ACHN (cell line): ENCODE measurements around the gene CCDC178.

ENCODE experiments used
- DNase-seq: peaks from one replicate; pipeline ENCODE4 v3.0.0-alpha.2; 2015
- in situ Hi-C: cut with HindIII; loops from 2 replicates; pipeline ENCODE4 v1.10.0; 2017; ENCODE audit warnings: low sequenced_read_pairs, low pct_ligation_motif_present, low pct_unique_long_range_greater_than_20kb

CCDC178 gene

GRCh38 chr18:32909798-32910561 lies 530.5 kb downstream of the CCDC178 start:
- no peak for DNase-seq
- in situ Hi-C loops = no loop called here

DNA sequence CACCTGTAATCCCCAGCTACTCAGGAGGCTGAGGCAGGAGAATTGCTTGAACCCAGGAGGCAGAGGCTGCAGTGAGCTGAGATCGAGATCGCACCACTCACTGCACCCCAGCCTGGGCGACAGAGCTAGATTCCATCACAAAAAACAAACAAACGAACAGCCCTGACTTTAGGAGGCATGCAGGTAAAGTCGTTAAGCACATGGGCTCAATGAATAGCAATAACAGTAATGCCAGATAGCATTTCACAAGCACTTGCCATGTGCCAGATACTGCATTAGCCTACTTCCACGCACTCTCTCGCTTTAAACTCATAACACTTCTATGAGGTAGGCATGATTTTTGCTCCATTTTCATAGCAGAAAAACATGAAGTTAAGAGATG lies 532.1 kb downstream of the CCDC178 start:
- no peak for DNase-seq
- in situ Hi-C loops = no loop called here

DNA sequence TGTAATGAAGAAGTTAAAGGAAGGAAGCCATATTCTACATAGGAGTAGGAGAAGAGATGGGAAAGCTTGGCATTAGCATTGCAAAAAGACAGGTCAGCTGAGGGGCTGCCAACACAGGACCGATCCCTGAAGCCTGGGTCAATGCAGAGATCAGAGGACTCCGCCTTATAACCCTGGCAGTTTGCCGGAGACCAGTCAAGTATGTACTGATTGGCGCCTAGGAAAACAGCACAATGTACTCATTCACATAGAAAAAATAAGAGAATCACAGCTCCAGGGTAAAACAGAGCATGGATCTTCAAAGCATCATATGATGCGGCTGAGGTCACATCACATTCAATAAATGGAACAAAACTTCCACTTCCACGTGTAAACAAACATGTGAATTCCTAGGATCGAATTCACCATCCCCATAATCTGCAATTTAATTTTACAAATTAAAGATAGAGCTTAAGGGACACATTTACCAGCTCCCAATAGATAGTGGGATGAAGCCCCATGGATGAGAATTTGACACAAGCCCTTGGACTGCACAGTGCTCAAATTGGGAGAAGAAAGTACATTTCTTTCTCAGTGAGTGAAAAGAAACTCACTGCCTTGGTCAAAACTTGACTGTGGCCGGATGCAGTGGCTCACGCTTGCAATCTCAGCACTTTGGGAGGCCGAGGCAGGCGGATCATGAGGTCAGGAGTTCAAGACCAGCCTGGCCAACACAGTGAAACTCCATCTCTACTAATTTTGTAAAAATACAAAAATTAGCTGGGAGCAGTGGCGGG lies 532.7 kb downstream of the CCDC178 start:
- in situ Hi-C loops = no loop called here
- DNase-seq = no peak

DNA sequence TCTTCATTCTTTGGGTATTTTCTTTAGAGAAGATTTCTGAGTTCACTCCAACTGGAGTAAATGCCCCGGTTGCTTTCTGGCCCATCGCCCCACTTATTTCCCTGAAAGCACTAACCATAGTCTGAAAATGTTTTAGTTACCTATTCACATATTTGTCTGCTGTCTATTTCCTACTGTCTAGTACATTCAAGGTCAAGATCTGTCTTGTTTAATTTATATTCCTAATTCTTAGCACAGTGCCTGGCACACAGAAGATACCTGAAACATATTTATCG lies 533.3 kb downstream of the CCDC178 start:
- in situ Hi-C loops = no loop called here

DNA sequence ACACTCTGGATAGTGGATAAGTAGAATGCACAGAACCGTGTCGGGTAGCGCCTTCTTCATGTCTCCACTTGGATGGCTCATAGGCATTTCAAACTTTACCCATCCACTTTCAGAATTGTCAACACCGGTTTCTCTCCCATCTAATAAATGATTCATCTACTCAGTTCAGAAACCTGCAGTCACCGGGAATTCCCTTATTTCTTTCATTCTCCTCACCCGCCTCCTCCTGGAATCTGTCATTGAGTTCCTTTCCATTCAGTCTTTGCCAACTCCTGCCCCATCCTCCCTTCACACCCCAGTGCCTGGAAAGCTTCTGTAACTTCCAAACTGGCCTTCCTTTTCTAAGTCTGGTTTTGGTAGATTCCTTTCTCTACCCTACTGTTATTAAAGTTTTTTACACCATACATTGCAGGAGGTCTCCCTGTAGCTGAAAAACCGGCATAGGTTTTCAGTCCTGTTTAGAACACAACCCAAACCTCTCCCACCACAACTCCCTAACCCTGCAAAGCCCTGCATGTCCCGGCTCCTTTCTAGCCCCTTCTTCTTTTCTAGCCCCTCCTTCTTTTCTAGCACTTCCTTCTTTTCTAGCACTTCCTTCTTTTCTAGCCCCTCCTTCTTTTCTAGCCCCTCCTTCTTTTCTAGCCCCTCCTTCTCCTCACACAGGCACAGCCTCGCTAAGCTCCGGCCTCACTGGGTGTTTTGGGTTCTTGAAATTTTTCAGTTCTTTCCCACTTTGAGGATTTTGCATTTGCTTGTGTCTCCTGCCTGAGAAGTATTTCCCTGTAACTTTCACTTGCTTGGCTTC lies 533.8 kb downstream of the CCDC178 start:
- in situ Hi-C loops = no loop called here

More for the DNA sequence above, 533.3 kb downstream of the CCDC178 start:
- DNase-seq = no peak

DNA sequence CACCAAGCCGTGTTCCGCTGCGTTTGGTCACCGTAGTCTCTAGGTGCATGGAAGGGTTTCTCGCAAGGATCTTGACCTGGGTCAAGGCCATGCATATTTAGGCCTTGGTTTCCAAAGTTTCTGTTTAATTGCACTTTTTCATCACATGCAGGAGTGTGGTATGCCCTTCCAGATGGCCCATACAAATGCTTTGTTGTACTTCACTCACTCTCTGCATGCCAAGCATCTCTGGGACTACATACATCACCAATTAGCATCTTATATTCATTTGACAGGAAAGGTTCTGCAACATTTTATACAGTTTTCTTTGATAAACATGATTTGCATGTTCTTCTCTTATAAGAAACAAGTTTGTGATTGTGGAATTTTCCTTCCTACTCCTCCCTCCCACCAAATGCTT lies 534.9 kb downstream of the CCDC178 start:
- in situ Hi-C loops = no loop called here
- no peak for DNase-seq

More for the DNA sequence above, 533.8 kb downstream of the CCDC178 start:
- peak; percentile 80 for DNase-seq

DNA sequence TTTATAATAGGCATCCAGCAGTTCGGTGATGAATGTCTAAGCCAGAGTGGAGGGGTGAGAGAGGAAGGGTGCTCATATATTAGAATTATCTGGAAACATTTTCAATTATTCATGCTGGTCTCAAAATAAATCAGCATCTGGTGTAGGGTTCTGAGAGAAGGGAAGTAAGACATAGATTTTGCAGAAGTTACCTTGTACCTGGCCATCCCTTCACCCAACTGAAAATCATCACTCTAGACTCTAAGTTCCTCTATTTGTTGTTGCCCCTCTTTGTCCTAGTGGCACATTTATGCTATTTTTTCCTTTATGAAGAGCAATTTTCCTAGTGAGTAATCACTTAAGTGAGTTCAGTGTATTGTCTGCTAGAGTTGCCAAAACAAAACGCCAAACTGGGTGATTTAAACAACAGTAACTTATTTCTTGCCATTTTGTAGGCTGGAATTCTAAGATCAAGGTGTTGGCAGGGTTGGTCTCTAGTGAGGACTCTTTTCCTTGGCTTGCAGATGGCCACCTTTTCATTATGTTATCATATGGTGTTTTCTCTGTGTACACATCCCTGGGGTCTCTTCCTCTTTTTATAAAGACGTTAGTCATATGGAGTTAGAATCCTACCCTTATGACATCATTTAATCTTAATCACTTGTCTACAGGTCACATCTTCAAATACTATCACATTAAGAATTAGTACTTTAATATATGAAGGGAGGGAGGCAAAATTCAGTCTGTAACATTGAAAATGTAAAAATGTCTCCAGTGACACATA lies 537.8 kb downstream of the CCDC178 start:
- no peak for DNase-seq
- in situ Hi-C loops = no loop called here

- peak; percentile 25 for DNase-seq
- in situ Hi-C loops = no loop called here
Observed at GRCh38 chr18:32899819-32900218, 540.7 kb downstream of the CCDC178 start.

DNA sequence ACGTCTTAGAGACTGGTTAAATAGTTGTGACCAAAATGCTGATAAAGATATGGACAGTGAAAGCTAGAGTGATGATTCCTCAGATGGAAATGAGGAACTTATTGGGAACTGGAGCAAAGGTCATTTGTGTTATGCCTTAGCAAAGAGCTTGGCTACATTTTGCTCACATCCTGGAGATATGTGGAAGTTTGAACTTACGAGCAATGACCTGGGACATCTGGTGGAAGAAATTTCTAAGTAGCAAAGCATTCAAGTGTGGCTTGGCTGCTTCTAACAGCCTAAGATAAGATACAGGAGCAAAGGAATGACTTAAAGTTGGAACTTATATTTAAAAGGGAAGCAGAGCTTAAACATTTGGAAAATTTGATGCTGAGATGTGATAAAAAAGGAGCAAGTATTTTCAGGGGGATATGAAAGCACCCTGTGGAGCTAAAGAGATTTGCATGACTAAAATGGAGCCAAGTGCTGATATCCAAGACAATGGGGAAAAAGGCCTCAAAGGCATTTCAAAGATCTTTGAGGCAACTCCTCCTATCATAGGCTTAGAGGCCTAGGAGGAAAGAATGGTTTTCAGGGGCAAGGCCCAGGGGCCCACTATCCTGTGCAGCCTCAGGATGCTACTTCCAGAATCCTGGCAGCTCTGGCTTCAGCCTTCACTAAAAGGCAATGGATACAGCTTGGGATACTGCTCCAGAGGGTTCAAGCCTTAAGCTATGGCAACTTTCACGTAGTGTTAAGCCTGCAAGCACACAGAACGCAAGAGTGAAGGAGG lies 543.6 kb downstream of the CCDC178 start:
- in situ Hi-C loops = no loop called here
- no peak for DNase-seq

- DNase-seq = peak; percentile 36
- in situ Hi-C loops = no loop called here
Observed at GRCh38 chr18:32893915-32894314, 546.6 kb downstream of the CCDC178 start.

DNA sequence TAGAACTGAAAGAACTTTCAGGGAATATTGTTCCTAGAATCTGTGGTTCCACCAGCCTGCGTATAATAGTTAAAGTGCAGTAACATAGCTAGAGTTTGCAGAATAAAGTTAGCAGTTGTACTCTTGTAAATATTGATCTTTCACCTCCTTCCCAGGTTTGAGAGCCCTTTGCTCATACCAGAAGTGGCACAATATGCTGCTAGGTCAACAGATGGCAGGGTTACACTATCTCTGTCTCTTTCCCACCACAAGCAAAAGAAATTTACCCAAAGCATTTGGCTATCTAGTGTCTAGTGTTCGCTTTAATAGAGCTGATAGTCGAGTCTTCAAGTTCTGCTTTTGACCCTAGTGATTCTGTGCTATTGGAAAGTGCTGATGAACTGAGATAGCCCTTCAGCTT lies 548.7 kb downstream of the CCDC178 start:
- no peak for DNase-seq
- in situ Hi-C loops = no loop called here

DNA sequence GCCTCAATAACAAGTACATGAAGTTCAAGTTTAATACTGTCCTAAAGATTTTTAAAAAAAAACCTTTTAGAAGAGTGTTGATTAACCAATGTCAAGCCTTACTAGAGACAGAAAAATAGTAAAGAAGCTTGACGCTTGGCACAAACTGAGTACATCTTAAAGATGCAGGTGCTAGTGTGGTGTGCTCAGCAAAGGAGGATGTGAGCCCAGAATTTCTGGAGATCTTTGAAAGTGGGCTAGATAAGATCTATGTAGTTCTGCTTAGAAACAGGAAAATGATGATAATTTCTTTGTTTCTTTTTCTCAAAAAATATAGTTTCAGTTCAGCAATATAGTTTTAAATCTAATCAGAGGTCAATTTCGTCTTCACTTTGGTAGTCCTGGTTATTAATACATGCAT lies 549.4 kb downstream of the CCDC178 start:
- in situ Hi-C loops = no loop called here
- no peak for DNase-seq

GRCh38 chr18:32889615-32890593 lies 550.6 kb downstream of the CCDC178 start:
- in situ Hi-C loops = no loop called here
- DNase-seq = no peak

- no peak for DNase-seq
- in situ Hi-C loops = no loop called here
Observed at GRCh38 chr18:32888306-32888705, 552.2 kb downstream of the CCDC178 start.
